T1000 (cell line): Measurements from ENCODE around the gene SPRED1.
"Not testable (repeated sequence)": the region's sequence is repeated elsewhere in the genome, so short reads cannot be mapped to it uniquely, and the experiment has no call there.

Source experiments
- DNase-seq: peaks from one replicate; lab custom pipeline; 2025; ENCODE audit warnings: mixed read lengths; lab: John Stamatoyannopoulos, UW

SPRED1 gene

GRCh38 chr15:38231436-38231835 lies 21.2 kb upstream of the SPRED1 start:
- no peak for DNase-seq

GRCh38 chr15:38237021-38237420 lies 15.6 kb upstream of the SPRED1 start:
- not testable (repeated sequence) for DNase-seq

DNA sequence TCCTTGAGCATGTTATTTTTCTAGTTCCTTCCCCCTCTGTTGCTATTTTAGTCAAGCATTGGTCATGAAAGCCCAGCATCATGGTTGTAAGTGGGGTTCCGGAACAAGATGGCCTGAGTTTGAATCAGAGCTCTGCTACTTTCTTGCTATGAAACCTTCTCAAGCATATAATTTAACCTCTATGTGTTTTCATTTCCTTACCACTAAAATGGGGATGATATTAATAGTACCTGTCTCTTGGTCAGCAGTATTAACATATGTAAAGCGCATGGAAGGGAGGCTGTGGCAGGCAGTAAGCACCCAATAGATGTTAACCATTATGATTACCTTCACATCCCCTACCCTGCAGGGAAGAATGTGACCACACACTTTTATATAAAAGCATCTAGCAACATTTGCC lies 14.3 kb upstream of the SPRED1 start:
- no peak for DNase-seq

GRCh38 chr15:38242055-38242454 lies 10.6 kb upstream of the SPRED1 start:
- DNase-seq = no peak

DNA sequence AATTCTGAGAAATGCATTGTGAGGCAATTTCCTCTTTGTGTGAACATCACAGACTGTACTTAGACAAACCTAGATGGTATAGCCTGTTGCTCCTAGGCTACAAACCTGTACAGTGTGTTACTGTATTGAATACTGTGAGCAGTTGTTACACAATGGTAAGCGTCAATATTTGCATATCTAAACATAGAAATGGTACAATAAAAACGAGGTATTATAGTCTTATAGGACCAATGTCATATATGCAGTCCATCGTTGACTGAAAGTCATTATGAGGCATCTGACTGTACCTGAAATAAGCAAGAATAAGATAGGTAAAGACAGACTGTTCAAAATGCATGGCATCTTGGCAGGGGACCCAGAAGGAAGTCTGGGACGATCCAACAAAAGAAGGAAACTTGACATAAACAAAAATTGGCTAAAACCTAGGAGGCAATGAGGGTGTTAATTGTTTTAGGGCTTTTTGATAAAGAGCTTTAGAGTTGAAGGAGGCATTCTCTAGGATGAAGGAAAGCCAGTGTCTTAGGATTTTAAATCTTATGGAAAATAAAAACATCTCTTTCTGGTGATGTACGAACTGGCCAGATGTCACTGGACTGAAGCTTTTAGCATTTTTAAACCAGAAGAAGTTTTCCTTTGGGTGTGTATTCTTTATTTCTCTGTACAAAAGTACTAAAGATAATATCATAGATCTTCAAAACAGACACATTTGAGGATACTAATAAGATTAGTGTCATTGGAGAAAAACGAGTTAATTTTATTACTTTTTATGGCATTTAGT lies 9.2 kb upstream of the SPRED1 start:
- DNase-seq = no peak

DNA sequence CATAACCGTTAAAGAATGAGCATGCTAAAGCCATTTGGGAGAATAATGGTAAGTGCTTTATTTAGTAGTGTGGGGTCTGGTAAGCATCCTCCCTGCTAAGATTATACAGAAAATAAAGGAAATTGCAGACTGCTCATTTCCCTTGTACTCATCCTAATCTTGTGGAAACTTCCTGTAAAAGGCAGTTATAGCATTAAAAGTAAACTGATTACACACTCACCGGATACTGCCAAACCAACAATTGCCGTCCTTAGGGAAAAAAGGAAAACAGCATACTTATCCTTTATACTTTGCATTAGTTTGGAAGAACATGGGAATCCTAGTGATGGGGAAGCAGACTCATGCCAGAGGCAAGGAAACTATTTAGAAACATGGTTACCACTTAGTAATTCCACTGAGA lies 5.3 kb upstream of the SPRED1 start:
- no peak for DNase-seq

- no peak for DNase-seq
Measured at GRCh38 chr15:38253351-38253781, 730 bp downstream of the SPRED1 start.

DNA sequence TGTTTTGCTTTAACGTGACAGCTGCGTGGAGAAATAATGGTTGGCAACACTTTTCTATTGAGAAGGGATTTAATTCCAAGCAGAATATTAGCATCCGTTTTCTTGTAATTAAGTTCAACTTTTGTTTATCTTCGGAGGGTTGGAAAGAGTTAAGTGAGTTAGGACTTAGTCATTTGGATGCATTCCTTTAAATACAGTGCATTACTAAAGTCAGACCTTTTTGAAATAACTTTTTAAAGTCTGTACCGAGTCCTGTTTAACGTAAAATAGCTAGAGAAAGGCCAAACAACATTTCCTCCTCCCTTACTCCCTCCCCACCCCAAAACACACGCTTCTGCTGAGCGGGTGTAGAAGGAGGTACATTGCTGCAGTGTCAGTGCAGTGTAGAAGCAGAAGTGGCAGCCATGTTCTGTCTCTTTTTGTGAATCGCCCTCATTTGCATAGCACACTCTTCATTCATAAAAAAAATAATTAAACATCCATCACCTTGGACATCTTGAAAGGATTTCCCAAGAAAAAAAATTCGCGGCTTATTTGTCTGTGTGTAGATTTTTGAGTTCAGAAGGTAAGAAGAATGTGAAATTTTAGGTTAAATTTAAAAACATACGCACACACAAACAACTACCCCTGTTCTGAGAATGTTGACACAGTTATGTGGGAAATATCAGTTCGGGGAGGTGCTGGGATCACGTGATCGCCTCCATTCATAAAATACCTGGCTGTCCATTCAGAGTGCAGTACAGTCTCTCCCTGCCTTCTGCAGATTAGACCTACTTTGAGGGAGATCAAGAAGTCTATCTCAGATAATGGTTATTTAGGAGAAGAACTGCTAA lies 1.6 kb downstream of the SPRED1 start:
- no peak for DNase-seq

DNA sequence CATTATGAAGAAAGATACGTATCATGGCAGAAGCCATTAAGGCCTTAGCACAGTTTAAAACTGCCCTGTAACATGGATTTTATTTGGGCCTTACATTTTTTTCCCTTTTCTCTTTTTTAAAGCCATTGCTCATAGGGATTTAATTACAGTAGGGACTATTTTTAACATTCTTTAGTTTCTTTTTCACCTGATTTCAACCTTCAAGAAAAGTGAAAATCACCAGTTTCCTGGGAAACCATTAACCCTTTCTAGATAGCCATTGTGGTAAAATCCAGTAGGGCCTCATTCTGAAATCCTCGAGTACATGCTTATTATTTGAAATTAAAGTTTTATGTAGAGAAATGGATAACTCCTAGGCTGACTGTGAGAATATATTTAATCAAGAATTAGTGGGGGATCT lies 3.1 kb downstream of the SPRED1 start:
- DNase-seq = no peak

GRCh38 chr15:38257676-38258075 lies 5.0 kb downstream of the SPRED1 start:
- DNase-seq = no peak

DNA sequence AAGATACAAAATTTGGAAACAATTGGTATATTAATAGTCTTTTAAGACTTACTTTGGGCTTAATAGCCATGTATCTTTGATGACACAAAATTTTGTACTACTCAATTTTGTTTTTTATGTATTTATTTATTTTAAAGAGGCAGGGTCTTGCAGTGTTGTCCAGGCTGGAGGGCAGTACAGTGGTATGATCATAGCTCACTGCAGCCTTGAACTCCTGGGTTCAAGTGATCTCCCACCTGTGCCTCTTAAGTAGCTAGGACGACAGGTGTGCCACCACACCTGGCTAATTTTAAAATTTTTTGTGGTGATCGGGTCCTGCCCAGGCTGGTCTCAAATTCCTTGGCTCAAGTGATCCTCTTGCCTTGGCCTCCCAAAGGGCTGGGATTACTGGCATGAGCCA lies 6.5 kb downstream of the SPRED1 start:
- no peak for DNase-seq

DNA sequence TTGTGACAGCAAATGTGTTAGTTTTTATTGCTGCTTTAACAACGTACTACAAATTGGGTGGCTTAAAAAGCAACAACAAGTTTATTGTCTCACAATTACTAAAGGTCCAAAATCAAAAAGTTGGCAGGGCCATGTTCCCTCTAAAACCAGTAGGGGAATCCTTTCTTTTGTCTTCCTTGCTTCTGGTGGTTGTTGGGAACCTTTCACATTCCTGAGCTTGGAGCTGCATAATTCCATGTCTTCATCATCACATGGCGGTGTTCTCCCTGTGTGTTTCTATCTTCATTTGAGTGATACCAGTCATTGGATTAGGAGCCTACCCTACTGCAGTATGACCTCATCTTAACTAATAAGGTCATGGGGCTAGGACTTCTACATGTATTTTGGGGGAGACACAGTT lies 7.4 kb downstream of the SPRED1 start:
- no peak for DNase-seq

GRCh38 chr15:38263251-38263650 lies 10.6 kb downstream of the SPRED1 start:
- no peak for DNase-seq

DNA sequence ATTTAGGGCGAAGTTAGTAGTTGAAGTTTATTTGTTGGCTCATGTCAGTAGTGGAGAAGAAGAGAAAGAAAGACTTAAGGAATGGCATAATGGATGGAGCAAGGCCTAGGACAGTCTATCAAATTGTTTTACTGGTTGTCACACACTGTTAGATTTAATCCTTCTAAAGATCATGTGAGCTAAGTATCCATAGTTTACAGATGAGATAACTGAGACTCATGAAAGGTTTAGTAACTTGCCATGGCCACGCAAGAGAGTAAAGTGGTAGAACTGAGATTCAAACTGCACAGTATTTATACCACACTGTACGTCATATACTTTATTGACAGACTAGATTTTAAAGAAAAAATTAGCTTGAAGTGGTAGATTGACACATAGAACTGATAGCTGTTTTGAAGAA lies 11.4 kb downstream of the SPRED1 start:
- DNase-seq = no peak

GRCh38 chr15:38266247-38266986 lies 13.8 kb downstream of the SPRED1 start:
- no peak for DNase-seq

DNA sequence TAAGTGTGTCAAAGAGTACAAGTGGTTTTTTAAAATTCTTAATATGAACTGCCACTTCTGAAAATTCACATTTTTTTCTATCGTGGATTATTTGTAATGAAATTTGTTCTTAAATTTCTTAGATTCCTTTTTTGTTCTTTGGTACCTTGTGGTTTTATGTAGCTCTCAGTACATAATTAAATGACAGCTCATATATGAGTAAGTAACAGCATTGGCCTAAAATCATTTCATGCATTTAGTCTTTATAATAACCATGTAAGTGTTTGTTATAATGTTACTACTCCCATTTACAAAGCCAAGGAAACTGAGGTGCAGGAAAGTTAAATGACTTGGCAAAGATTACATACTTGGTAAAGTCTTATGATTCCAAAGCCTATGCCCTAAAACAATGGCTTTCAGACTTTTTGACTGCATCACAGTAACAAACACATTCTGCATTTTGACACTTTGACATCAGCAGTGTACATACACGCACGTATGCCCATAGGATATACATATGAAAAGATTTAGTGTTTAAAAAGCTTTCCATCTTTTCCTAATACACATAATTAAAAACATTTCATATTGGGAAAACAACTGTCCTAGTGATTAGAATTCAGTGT lies 14.9 kb downstream of the SPRED1 start:
- no peak for DNase-seq

DNA sequence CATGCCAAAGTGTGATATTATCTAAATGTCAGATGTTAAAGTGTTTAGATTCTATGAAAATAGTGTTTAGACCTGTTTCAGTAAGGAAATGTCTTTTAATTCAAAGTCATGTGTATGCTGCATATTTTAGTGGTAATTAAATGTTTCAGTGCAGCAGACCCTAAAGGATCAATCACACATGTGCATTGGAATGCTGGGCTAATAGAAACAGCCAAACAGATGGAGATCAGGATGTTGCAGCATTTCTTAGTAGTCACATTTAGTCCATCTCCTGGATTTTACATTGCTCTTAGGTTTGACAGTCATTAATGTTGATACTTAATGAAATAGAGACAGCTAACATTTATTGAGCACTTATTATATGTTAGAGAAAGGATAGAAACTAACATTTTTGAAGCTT lies 18.5 kb downstream of the SPRED1 start:
- no peak for DNase-seq

- no peak for DNase-seq
Measured at GRCh38 chr15:38271895-38272294, 19.3 kb downstream of the SPRED1 start.

GRCh38 chr15:38272431-38272830 lies 19.8 kb downstream of the SPRED1 start:
- DNase-seq = not testable (repeated sequence)

GRCh38 chr15:38274135-38274534 lies 21.5 kb downstream of the SPRED1 start:
- no peak for DNase-seq

- DNase-seq = no peak
Measured at GRCh38 chr15:38275959-38276358, 23.3 kb downstream of the SPRED1 start.

- not testable (repeated sequence) for DNase-seq
Measured at GRCh38 chr15:38277281-38277680, 24.6 kb downstream of the SPRED1 start.
